Endothelial cell (in vitro differentiated cells): ENCODE results near the gene LRRC37A3. TPM values are rescaled to one million over a fixed set of nuclear protein-coding genes. Genes with fewer than 3 reads are reported as not detected.
"Not testable (repeated sequence)": the region's sequence is repeated elsewhere in the genome, so short reads cannot be mapped to it uniquely, and the experiment has no call there.

ENCODE experiments used
- DNase-seq: peaks from one replicate; pipeline ENCODE4 v3.0.0; 2021; ENCODE audit warnings: low spot score
- H3K27ac Mint-ChIP-seq: one replicate; pipeline ENCODE4 v1.8.0; 2021; ENCODE audit warnings: mixed read lengths, inconsistent platforms; ENCODE audit not compliant: unreplicated experiment
- H3K27me3 Mint-ChIP-seq: one replicate; pipeline ENCODE4 v1.8.0; 2021; ENCODE audit warnings: mild to moderate bottlenecking, moderate library complexity, mixed read lengths, inconsistent platforms; ENCODE audit not compliant: unreplicated experiment
- H3K36me3 Mint-ChIP-seq: one replicate; pipeline ENCODE4 v1.8.0; 2021; ENCODE audit warnings: mild to moderate bottlenecking, low read depth, mixed read lengths, inconsistent platforms; ENCODE audit not compliant: unreplicated experiment
- H3K4me1 Mint-ChIP-seq: one replicate; pipeline ENCODE4 v1.8.0; 2021; ENCODE audit warnings: mild to moderate bottlenecking, mixed read lengths, inconsistent platforms; ENCODE audit not compliant: unreplicated experiment
- H3K4me3 Mint-ChIP-seq: one replicate; pipeline ENCODE4 v1.8.0; 2021; ENCODE audit warnings: mild to moderate bottlenecking, mixed read lengths, inconsistent platforms; ENCODE audit not compliant: unreplicated experiment
- H3K9me3 Mint-ChIP-seq: one replicate; pipeline ENCODE4 v1.8.0; 2021; ENCODE audit warnings: mixed read lengths, inconsistent platforms; ENCODE audit not compliant: unreplicated experiment
- total RNA-seq: library from RNA; stranded (reverse); fragmentation: NEBNext Ultra II Directional; extraction: Animal tissue kit (Norgen Biotek cat#: 25700); gene quantifications from one replicate; pipeline ENCODE4 v1.2.1, GENCODE V29; 2021; ENCODE audit not compliant: unreplicated experiment

The LRRC37A3 gene
- total RNA-seq, 1 donor from 2014 or later = 31.8 TPM

GRCh38 chr17:64838513-64838912, 80.8 kb downstream of the LRRC37A3 start:
- H3K4me1 Mint-ChIP-seq = peaks cover 20% of the 10 kb centered on the region
- DNase-seq, H3K9me3 Mint-ChIP-seq, H3K27ac Mint-ChIP-seq, H3K4me3 Mint-ChIP-seq, H3K36me3 Mint-ChIP-seq, H3K27me3 Mint-ChIP-seq: not testable (repeated sequence)

DNA sequence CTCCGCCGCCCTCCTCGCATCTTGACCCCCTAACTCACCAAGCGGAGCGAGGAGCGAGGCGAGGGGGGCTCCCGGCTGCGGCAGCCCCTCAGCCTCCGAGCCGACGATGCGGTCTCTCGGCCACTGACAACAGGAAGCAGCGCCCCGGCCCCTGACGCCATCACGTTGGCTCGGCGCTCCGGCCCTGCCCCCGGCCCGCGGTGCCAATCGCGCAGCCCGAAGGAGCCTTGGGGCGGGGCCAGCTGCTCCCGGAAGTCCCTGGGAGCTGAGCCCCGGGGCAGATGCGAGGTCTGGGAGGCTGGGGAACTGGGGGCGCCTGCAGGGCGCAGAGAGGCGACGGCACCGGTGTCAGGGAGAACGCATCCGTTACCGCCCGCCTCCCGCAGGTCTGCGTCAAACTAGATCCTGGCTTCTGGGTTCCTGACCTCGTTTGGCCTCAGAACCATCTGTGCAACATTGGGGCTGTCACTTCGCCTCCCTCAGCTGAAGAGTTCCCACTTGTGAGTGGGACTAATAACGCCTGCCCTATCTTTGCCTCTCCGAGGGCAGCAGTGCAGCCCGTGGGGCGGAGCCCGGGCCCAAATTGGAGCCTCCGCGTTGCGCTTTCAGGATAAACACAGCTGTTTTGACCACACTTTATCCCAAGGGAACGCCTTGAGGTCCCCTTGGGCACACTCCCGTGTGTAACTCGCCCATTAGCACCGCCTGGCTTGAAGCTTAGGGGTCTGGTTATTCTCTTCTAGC, 82.1 kb downstream of the LRRC37A3 start:
- DNase-seq = peak; percentile 84
- H3K4me1 Mint-ChIP-seq = peaks cover 20% of the 10 kb centered on the region
- peak overlapping the region; percentile 91 for H3K4me3 Mint-ChIP-seq
- peak overlapping the region; percentile 78 for H3K27ac Mint-ChIP-seq
- H3K9me3 Mint-ChIP-seq, H3K27me3 Mint-ChIP-seq, H3K36me3 Mint-ChIP-seq: not testable (repeated sequence)

DNA sequence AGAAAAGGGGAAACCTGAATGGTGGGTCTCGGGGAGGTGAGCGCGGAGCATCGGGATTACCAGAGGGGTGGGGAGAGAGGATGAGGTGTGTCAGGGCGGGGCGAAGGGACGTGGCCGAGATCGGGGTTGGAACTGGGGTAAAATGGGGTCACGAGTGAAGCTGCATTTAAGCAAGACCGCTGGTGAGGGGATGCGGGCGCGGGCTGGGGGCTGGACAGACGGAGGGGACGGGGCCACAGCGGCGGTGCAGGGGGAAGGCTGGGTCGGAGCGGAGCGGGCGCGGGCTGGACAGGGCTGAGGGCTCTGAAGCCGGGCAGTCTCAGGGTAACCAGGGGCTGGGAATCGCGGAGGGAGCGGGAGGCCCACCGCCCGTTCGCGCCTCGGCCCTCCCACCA, 82.7 kb downstream of the LRRC37A3 start:
- peak overlapping the region; percentile 96 for H3K4me3 Mint-ChIP-seq
- H3K4me1 Mint-ChIP-seq = peaks cover 20% of the 10 kb centered on the region
- not testable (repeated sequence) for H3K27me3 Mint-ChIP-seq, H3K9me3 Mint-ChIP-seq, H3K36me3 Mint-ChIP-seq, DNase-seq
- peak overlapping the region; percentile 90 for H3K27ac Mint-ChIP-seq

- H3K36me3 Mint-ChIP-seq, H3K27me3 Mint-ChIP-seq, H3K9me3 Mint-ChIP-seq, H3K27ac Mint-ChIP-seq, H3K4me3 Mint-ChIP-seq, DNase-seq: not testable (repeated sequence)
- peaks cover 35% of the 10 kb centered on the region for H3K4me1 Mint-ChIP-seq
These were observed 85.2 kb downstream of the LRRC37A3 start for GRCh38 chr17:64834060-64834459.

DNA sequence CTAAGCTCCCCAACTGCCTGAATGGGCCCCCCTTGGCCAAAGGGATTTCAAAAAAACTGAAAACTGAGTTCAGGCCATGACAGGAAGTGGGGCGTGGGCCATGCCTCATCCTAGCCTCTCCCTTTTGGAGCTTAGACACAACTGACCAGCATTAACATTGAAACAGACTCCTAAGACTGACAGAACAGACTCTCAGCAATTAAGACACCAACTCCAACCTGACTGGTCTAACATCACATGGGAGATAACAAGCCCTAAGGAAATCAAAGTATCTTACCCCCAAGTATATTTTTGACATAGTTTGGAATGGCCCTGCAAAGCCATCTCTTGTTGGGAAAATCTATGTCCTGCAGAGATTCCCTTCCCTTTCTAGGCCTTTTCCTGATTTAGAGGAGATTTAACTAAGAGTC, 88.6 kb downstream of the LRRC37A3 start:
- H3K27ac Mint-ChIP-seq = peak overlapping the region; percentile 88
- not testable (repeated sequence) for H3K27me3 Mint-ChIP-seq, DNase-seq, H3K4me3 Mint-ChIP-seq, H3K9me3 Mint-ChIP-seq, H3K36me3 Mint-ChIP-seq
- H3K4me1 Mint-ChIP-seq = peaks cover 29% of the 10 kb centered on the region

GRCh38 chr17:64829824-64830630, 89.3 kb downstream of the LRRC37A3 start:
- H3K27me3 Mint-ChIP-seq, DNase-seq, H3K9me3 Mint-ChIP-seq, H3K36me3 Mint-ChIP-seq, H3K4me3 Mint-ChIP-seq: not testable (repeated sequence)
- H3K27ac Mint-ChIP-seq = peak overlapping the region; percentile 61
- peaks cover 23% of the 10 kb centered on the region for H3K4me1 Mint-ChIP-seq

GRCh38 chr17:64829068-64829467, 90.2 kb downstream of the LRRC37A3 start:
- H3K36me3 Mint-ChIP-seq = peaks cover 11% of the 10 kb centered on the region
- peaks cover 20% of the 10 kb centered on the region for H3K4me1 Mint-ChIP-seq
- DNase-seq, H3K27ac Mint-ChIP-seq, H3K27me3 Mint-ChIP-seq, H3K4me3 Mint-ChIP-seq, H3K9me3 Mint-ChIP-seq: not testable (repeated sequence)

GRCh38 chr17:64818904-64819303, 100.4 kb downstream of the LRRC37A3 start:
- H3K4me1 Mint-ChIP-seq, H3K9me3 Mint-ChIP-seq, H3K27me3 Mint-ChIP-seq, H3K4me3 Mint-ChIP-seq, H3K27ac Mint-ChIP-seq, DNase-seq: not testable (repeated sequence)
- H3K36me3 Mint-ChIP-seq = peaks cover 29% of the 10 kb centered on the region

DNA sequence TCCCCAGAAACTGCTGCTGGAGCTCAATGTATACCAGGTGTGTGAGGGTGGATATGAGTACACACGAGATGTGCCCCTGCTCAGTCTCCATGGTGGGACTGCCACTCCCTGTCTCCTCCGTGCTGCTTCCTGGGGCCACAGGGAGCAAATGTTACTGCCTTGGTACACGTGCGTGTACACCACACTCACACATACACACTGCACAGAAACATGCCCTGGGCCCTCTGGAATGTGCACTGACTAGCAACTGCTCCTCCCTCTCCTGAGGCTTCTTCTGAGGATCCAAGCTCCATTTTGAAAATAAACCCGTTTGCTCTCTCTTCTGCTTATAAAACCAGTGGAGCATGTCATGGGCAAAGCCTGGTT, 103.5 kb downstream of the LRRC37A3 start:
- H3K9me3 Mint-ChIP-seq, DNase-seq: not testable (repeated sequence)

GRCh38 chr17:64814993-64815832, 104.1 kb downstream of the LRRC37A3 start:
- H3K27ac Mint-ChIP-seq, H3K9me3 Mint-ChIP-seq, H3K4me3 Mint-ChIP-seq, DNase-seq, H3K4me1 Mint-ChIP-seq, H3K27me3 Mint-ChIP-seq: not testable (repeated sequence)
- peaks cover 17% of the 10 kb centered on the region for H3K36me3 Mint-ChIP-seq

More for the DNA sequence above, 103.5 kb downstream of the LRRC37A3 start:
- not testable (repeated sequence) for H3K4me1 Mint-ChIP-seq, H3K27ac Mint-ChIP-seq, H3K4me3 Mint-ChIP-seq, H3K27me3 Mint-ChIP-seq
- peaks cover 15% of the 10 kb centered on the region for H3K36me3 Mint-ChIP-seq

- H3K36me3 Mint-ChIP-seq, H3K27me3 Mint-ChIP-seq, H3K9me3 Mint-ChIP-seq, DNase-seq: not testable (repeated sequence)
- Mint-ChIP-seq H3K4me1 (peaks cover 11% of the 10 kb centered on the region), H3K4me3 (peak overlapping the region; percentile 62), H3K27ac (peak overlapping the region; percentile 64)
These were observed 110.9 kb downstream of the LRRC37A3 start for GRCh38 chr17:64808178-64808977.
